Coronary artery (tissue), 2 donors: Measurements from ENCODE around the gene GBP7.

Source experiments
- DNase-seq: peaks from one replicate; pipeline ENCODE4 v3.0.0-alpha.2; 2017; ENCODE audit warnings: low spot score
- H3K27ac ChIP-seq, 2 donors: fragments of 200-600 bp; sonication (generic); one replicate each; pipeline ENCODE4 v1.5.1; 2016 to 2019
- H3K4me3 ChIP-seq: fragments of 200-600 bp; sonication (generic); 2 replicates; pipeline ENCODE4 v1.5.1; 2016; ENCODE audit warnings: mild to moderate bottlenecking, moderate library complexity
- TF ChIP-seq, protein P1 (sequence below): fragments of 200-600 bp; sonication (generic); IDR thresholded peaks from one replicate; pipeline ENCODE4 v1.5.1; 2019; ENCODE audit warnings: antibody characterized with exemption

The GBP7 gene

DNA sequence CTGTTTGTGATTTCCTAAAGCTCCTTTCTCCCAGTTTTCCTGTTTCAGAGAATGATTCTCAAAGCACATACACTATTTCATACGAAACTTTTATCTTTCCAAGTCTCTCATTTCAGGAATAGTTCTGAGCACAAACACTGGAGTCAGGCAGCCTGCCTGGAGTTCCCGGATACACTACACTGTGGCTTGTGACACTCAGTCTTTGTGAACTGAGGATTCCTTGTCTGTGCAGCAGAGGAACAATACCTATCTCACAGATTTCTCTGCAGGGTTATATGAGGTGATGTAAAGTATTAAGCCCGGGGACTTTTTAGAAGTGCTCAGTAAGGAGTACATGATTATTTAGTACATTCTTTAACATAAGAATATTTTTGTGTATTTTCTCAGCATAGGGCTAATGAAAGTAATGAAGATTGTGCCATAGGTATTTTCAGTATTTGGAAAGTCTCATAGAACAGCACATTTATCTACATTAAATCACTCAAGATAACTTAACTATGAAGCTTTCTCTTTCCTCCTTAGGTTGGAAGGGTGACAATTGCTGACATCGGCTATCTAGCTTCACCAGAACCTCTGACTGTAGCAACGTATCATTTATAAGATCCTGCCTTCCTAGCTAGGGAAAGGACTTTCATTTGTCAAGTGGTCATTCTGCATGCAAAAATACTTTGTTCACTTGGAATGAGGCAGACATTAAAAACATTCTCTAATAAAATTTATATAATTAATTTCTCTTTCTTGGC is 62.8 kb downstream of the GBP7 start:
- Histone ChIP-seq H3K4me3 (no peak overlapping the region), H3K27ac (no peak overlapping the region)
- DNase-seq, result no peak
- TF ChIP-seq, protein P1, sequence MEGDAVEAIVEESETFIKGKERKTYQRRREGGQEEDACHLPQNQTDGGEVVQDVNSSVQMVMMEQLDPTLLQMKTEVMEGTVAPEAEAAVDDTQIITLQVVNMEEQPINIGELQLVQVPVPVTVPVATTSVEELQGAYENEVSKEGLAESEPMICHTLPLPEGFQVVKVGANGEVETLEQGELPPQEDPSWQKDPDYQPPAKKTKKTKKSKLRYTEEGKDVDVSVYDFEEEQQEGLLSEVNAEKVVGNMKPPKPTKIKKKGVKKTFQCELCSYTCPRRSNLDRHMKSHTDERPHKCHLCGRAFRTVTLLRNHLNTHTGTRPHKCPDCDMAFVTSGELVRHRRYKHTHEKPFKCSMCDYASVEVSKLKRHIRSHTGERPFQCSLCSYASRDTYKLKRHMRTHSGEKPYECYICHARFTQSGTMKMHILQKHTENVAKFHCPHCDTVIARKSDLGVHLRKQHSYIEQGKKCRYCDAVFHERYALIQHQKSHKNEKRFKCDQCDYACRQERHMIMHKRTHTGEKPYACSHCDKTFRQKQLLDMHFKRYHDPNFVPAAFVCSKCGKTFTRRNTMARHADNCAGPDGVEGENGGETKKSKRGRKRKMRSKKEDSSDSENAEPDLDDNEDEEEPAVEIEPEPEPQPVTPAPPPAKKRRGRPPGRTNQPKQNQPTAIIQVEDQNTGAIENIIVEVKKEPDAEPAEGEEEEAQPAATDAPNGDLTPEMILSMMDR, result no peak

GRCh38 chr1:89104687-89105086 is 71.1 kb downstream of the GBP7 start:
- DNase-seq, result no peak
- TF ChIP-seq, protein P1, result no peak

DNA sequence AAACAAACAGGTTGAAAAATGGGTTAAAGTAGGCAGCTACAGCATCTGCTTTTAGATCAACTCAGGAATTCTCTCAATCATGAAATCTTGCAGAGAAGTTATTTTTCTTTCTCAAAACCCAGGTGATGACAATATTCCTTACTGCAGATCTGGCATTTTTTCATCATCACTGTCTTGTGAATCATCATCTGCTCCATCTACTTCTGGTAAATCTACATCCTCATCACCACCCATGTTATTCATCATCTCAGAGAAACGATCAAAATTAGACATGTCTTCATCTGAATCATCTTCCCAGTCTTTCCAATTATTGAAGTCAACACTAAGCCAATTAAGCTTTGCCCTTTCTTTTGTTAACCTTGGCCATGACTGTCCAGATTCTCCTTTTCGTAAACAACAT is 71.7 kb downstream of the GBP7 start:
- Histone ChIP-seq H3K4me3 (no peak overlapping the region), H3K27ac (no peak overlapping the region)
- TF ChIP-seq, protein P1, result no peak
- DNase-seq, result no peak

More at GRCh38 chr1:89104687-89105086, 71.1 kb downstream of the GBP7 start:
- no peak overlapping the region for H3K27ac ChIP-seq
- H3K4me3 ChIP-seq, result no peak overlapping the region

DNA sequence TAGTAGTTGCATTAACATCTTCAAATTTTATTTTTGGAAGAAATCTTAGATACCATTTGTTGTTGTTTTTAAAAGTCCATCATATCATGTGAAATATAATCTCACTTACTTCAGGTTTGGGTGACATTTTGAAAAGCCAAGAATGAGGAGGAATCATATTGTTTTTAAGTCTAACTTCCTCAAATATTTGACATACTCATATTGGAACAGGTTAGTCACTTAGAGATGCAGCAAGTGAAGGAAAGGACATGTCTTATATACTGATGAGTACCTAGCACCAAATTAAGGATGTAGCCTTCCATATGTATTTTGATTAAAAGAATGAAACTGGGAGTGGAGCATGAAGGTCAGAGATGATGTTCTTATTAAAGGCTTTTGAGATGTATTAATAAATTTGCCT is 73.8 kb downstream of the GBP7 start:
- no peak overlapping the region for H3K4me3 ChIP-seq
- H3K27ac ChIP-seq, result no peak overlapping the region
- TF ChIP-seq, protein P1, result no peak
- no peak for DNase-seq

GRCh38 chr1:89100412-89100811 is 75.4 kb downstream of the GBP7 start:
- Histone ChIP-seq H3K27ac (no peak overlapping the region), H3K4me3 (no peak overlapping the region)
- TF ChIP-seq, protein P1, result no peak
- DNase-seq, result no peak

GRCh38 chr1:89098857-89099256 is 76.9 kb downstream of the GBP7 start:
- no peak for DNase-seq
- TF ChIP-seq, protein P1, result no peak
- Histone ChIP-seq H3K4me3 (no peak overlapping the region), H3K27ac (no peak overlapping the region)

DNA sequence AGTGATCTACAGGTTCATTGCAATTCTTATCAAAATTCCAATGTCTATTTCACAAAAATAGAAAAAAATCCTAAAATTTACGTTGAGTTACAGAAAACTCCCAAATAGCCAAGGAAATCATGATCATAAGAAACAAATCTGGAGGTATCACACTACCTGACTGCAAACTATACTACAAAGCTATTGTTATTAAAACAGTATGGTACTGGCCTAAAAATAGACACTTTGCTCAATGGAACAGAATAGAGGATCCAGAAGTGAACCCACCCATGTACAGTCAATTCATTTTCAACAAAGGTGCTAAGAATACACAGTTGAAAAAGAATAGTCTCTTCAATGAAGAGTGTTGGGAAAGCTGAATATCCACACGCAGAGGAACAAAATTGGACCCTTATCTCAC is 80.1 kb downstream of the GBP7 start:
- DNase-seq, result no peak
- TF ChIP-seq, protein P1, result no peak

More for the DNA sequence above, 80.1 kb downstream of the GBP7 start:
- no peak overlapping the region for H3K4me3 ChIP-seq
- no peak overlapping the region for H3K27ac ChIP-seq
